NCI-H524 treated with DMSO at 0.1 percent for 48 hours (cell line): ENCODE results near the gene MRGPRG.
A peak's percentile ranks its signal among the peaks of the same experiment; 100 is the strongest.
"Not testable (repeated sequence)": the region's sequence is repeated elsewhere in the genome, so short reads cannot be mapped to it uniquely, and the experiment has no call there.

Experiments used
- DNase-seq: peaks from one replicate; lab custom pipeline; 2025; lab: John Stamatoyannopoulos, UW

MRGPRG gene, protein sequence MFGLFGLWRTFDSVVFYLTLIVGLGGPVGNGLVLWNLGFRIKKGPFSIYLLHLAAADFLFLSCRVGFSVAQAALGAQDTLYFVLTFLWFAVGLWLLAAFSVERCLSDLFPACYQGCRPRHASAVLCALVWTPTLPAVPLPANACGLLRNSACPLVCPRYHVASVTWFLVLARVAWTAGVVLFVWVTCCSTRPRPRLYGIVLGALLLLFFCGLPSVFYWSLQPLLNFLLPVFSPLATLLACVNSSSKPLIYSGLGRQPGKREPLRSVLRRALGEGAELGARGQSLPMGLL

DNA sequence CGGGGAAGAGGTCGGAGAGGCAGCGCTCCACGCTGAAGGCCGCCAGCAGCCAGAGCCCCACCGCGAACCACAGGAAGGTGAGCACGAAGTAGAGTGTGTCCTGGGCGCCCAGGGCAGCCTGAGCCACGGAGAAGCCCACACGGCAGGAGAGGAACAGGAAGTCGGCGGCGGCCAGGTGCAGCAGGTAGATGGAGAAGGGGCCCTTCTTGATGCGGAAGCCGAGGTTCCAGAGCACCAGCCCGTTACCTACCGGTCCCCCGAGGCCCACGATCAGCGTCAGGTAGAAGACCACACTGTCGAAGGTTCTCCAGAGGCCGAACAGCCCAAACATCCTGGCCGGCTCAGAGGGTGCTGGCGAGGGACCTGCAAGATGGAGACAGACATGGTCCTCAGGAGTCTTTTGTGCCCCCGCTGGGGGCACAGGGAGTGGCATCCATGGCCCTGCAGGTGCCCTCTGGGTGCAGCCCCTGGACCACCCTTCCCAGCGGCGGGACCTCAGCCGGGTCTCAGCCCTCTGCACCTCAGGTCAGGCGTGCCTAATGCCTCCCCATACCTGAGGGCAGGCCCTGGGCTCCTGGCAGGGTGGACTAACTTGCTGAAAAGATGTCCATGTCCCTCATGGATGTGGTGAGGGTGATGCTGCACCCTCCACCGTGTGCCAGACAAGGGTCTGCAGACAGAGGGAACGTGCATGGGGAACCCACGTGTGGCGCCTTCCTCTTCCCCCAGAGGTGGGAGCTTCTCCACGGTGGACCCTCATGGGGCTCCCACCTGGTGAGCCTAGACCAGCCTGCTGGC, at the start of gene MRGPRG:
Gene MRGPRG, minus strand, starts transcription at position 331 of the 798 bp plus-strand sequence. Its CDS starts 0 bp downstream, at position 331.
- no peak for DNase-seq

DNA sequence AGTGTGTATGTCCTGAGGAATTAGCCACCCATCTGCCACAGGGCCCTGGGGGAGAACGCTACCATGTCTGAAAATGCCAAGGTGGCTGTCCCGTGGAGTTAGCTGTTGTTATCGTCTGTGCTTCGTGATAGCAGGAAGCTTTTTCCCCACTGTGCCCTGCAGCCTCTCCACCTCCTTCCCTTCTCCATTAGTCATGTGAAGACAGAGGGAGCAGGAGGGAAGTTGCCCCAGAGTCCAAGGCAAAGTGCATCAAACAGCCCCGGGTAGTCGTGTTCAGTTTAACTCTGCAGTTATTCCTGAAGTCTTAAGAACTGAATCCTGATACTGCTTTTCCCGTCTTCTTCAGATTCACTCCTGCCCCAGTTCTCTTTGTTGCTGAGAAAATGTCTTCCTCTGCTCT, 43.9 kb upstream of the MRGPRG start:
- not testable (repeated sequence) for DNase-seq

DNA sequence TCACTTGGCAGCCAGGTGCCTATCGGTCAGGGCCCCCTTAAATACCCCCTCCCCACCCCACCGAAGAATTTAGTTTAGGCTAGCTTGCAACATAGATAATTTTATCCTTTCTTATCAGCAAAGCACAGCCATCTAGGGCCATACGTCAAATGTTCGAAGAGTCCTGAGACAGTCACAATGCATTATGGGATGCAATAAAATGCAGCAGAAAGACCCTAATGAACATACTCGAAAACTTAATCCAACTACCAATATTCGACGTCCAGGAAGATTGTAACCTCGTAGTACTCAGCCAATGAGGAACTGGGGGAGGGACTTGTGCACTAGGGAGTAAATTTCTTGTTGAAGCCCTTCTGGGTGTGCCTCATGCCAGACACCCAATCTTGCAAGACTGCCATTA, 43.2 kb upstream of the MRGPRG start:
- not testable (repeated sequence) for DNase-seq

DNA sequence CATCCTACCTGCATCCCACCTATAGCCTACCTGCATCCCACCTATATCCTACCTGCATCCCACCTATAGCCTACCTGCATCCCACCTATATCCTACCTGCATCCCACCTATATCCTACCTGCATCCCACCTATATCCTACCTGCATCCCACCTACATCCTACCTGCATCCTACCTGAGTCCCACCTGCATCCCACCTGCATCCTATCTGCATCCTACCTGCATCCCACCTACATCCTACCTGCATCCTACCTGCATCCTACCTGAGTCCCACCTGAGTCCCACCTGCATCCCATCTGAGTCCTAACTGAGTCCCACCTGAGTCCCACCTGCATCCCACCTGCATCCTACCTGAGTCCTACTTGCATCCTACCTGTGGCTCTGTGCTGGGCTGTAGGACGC, 38.9 kb upstream of the MRGPRG start:
- not testable (repeated sequence) for DNase-seq

DNA sequence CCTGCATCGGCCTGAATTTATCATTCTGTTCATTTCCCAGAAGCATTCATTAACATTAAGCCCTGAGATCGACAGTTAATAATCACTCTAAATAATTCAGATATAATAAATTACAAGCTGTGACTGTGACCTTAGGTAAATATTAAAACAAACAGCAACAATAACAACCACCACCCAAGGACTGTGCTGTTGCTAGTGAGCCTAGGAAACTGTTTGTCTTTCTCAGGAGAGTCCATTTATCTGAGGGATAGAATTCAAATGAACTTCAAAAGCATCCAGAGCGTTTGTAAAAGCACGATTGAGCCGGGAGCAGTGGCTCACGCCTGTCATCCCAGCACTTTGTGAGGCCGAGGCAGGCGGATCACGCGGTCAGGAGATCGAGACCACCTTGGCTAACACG, 36.6 kb upstream of the MRGPRG start:
- DNase-seq: not testable (repeated sequence)

DNA sequence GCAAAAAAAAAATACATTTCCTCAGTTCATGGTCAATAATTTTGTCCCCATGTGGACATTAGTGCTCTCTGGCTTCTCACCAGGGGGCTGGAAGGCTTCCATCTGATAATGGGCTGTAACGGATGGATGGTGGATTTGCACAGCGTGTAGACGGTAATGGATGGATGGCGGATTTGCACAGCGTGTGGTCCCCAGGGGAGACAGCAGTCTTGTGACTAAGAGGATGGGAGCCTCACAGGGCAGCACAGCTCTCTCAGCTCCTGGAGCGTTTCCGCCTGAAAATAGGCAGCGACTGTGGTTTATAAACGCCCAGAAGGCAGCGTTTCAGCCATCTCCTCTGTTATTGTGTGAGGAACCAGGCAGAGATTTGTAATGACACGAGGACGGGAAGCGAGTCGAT, 36.2 kb upstream of the MRGPRG start:
- DNase-seq: not testable (repeated sequence)

DNA sequence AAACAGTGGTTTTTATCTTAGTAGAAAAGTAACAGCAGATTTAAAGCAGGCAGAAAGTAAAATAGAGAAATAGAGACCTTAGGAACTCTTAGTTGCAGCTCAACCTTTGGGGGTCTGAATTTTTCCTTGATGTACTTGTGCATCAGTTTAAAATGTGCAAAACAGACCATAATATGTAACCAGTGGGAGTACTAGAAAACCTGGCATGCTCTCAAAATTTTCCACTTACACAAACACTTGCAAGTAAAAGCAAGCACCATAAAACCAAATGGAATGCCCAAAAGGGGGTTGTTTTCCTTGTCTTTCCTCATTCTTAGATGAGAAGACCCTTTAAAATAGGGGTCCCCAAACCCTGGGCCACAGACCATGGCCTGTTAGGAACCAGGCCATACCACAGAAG, 26.5 kb upstream of the MRGPRG start:
- no peak for DNase-seq

DNA sequence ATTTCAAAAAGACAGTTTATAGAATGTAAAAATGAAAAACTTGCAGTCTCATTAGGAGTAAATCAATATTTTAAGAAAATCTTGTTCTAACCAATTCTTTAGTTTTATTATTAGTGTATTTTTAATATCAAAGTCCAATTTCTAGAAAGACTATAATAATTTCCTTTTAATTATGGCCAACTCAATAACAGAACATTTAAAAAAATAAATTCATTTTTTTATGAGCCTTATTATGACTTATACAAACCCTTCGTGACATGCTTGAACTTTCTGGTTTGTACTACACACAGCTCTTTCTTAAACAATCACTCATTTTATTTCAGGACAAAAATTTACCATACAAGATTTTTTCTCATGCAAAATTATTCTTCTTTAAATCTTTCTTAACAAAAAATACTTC, 25.3 kb upstream of the MRGPRG start:
- no peak for DNase-seq

DNA sequence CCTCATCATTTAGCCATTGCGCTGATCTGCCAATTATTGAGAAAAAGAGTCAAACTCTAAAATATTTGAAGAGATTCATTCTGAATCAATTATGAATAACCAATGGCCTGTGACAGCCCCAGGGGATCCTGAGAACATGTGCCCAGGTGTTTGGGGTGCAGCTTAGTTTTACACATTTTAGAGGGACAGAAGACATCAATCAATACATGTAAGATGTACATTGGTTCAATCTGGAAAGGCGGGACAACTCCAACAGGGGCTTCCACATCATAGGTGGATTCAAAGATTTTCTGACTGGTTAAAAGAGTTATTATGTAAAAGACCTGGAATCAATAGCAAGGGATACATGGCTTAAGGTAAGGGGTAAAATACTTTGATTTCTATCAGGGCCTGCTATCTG, 18.5 kb upstream of the MRGPRG start:
- DNase-seq: no peak

DNA sequence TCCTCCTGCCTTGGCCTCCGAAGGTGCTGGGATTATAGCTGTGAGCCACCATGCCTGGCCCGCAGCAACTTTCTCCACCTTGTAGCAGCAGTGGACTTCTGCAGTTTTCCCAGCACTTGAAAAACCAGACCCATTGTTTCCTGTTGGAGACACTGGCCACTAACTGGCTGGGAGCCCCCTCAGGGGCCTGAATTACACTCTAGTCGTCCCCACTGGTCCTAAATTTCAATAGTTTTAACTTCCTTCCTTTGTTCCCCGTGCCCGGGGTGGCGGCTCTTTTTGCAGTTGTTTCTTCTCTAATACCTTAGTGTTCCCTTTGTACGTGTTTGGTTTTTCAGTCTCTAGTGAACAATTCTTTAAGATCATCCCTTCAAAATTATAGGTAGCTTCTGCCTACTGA, 16.2 kb upstream of the MRGPRG start:
- no peak for DNase-seq

DNA sequence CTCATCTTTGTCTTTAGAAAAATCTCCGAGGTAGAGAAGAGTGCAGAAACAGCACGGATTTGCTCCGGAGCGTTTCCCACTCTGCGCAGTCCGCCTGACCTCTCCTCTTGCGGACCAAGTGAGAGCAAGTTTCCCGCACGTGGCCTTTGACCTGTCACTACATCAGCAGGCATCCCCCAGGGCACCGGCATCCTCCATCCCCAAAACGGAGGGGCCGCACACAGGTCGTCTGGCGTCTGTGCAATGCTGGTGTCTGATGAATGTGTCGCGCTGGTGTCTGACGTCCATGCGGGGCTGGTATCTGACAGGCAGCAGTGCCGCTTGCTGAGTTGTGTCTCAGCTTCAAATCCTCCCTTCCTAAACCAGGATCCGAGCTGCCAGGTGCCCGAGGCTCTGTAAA, 14.3 kb upstream of the MRGPRG start:
- DNase-seq: no peak

DNA sequence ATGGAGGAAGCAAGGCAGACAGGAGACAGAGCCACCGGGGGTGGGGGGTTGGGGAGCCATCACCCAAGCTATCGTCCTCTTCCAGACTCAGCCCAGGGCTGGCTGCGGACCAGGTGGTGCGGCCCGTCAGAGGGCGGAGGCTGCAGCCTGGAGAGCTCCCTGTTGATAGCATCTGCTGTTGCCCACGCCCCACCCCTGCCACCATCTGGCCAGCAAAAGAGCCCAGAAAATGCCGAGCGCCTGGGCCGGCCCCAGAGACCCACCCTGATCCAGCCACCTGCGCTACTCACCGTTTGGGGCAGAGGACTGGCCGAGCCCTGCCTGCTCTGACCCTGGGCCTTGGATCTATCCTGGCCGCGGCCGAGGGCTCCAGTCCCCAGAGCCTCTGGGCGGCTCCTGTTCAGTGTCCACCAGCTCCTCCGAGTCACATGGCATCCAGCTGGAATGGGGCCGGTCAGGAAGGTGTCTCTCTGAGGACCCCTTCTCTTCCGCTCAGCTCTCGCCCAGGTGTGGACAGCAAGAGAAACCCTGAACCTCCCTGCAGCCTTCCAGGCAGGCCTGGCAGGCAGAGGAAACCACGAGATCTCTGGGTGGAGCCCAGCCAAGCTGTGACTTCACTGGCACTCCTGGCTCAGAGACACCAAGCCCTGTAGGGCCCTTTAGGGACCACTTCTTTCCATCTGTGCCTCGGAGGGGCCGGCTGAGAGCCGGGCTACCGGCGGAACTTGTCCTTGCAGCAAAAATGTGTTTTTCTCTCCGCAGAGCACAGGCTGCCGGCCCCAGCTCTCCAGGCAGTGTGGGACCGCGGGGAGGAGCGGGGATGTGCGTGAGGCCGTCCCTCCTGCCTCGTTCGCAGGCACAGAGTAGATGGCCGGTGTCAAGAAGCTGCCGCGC, 13.5 kb upstream of the MRGPRG start, which contains the start of gene MRGPRE:
Gene MRGPRE, minus strand, starts transcription at position 567 of the 894 bp plus-strand sequence. CDS start 3,618 bp downstream, outside the sequence.
- peak; percentile 59 for DNase-seq

DNA sequence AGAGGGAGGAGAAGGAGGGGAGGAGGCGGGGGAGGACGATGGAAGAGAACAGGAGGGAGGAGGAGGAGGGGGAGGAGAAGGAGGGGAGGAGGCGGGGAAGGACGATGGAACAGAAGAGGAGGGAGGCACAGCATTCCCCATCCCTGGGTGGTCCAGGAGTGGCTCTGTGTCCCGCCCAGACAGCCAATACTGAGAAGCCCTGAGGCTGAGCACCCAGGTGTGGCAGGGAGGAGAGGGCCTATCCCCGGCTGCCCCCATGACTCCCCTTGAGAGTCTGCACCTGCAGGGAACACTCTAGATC, 12.9 kb upstream of the MRGPRG start:
- no peak for DNase-seq

DNA sequence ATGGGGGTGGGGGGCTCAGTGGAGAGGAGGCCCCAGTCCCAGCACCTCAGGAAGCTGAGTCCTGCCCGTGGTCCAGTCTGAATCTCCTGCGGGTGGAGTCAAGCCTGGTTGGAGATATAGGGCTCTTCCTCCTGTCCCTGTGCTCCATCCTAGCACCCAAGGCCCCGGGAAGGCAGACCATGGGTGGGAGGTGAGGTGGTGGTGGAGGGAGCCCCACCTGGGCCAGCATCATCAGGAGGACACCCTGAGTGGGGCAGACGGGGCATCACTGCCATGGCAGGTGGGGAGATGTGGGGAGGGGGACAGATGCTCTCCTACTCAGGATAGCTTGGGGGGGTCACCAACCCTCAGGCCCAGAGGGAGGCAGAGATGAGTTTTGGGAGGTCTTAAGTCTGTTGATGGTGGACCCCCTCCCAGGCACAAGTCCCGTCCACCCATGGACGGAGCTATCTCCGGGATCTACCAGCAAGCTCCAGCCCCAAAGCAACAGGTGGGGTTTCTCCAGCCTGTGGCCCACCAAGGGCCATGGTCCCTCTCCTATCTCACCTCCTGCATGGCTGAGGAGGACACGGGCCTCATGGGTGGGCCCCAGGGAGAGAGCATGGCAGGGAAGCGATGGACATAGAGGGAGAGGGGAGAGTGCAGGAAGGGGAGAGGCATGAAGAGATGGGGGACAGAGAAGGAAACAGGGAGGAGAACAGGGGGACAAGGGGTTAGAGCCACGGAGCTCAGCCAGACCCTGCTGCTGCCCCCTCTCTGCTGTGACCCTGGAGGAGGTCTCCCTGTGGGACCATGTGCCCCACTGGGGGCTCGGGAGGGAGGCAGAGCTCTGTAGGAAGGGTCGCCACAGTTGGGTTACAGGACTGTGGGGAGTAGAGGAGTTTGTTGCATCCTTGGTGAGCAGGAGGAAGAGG, 12.3 kb upstream of the MRGPRG start:
- DNase-seq: no peak

DNA sequence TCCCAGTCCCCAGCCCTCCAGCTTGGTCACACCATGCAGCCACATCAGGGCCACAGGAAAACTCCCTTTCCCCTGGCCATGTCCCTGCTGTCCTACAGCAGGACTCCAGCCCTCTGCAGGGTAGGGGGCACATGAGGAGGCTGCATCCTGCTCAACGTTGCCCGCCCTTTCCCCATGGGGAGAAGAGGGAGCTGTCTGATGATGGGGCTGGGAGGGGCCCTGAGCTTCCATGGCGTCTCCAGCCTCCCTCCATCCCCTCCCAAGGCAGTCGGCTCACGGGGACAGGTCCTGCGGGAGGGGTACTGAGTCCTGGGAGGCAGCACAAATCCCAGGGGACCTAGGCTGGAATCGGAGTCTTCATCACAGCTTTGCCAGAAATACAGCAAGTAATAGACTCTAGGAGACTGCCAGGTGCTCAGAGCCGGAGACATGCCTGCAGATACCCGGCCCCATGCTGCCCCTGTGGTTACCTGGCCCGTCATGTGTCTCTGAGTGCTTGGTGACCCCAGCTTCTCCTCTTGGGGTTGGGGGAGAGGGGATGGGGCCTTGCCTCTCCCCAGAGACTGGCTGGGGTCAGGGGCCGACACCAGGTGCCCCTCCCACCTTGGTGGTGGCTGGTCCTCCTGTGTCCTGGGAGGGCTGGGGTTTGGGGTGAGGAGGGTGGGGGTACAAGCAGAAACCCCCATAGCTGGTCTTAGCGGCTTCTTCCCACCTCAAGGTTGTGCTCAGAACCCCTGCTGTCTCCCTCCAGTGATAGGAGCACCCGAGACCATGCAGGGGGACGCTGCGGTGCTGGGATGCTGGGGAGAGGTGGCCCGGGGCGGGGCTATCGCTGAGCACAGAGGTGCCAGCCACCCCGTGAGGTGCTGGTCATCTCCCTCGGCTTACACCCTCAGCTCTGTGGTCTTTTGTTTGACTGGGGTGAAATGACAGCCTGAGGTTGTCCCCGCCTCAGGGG, 11.3 kb upstream of the MRGPRG start:
- no peak for DNase-seq

DNA sequence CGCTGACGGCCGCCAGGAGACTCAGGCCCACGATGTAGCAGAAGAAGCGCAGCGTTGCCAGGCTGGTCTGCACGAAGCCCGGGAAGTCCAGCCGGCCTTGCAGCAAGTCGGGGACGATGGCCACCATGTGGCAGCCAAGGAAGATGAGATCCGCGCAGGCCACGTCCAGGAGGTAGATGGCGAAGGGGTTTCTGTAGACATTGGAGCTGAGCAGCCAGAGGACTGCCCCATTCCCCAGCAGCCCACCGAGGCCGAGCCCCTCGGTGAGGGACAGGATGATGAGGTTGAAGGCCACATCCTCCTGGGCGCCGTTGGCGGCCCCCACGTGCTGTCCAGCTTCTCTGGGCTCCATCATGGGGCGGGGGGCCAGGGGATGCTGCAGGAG, 9.8 kb upstream of the MRGPRG start:
- no peak for DNase-seq

DNA sequence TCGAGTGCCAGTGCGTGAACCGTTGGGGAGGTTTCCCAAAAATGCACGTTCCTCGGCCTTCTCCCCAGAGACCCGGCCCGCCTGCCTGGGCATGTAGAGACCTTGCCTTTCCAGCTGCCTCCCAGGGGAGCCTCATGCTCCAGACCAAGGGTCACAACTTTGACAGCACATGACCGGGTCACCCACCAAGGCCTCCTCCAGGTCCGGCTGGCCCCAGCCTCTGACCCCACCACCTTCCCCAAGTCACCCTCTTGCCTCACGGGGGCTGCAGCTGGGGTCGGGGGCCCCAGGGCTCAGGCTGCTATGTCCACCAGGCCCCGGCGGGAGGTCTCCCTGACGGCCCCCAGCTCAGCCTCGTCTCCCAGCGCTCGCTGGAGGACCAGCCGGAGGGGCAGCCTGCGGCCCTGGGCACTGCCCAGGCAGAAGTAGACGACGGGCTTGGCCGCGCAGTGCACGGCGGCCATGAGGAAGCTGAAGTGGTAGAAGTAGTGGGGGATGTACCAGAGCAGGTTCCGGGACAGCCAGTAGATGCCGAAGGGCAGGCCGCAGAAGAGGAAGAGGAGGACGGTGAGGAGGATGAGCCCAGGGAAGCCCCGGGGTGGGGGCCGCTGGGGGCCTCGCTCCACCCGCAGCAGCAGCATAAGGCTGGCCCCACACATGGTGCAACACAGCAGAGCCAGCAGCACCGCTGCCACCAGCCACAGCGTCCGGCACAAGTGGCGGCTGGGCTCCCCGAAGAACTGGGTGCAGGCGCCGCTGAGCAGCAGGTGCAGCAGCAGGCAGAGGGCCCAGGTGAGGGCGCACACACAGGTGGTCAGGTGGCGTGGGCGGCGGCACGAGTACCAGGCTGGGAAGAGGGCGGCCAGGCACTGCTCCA, 9.2 kb upstream of the MRGPRG start:
- DNase-seq: no peak

DNA sequence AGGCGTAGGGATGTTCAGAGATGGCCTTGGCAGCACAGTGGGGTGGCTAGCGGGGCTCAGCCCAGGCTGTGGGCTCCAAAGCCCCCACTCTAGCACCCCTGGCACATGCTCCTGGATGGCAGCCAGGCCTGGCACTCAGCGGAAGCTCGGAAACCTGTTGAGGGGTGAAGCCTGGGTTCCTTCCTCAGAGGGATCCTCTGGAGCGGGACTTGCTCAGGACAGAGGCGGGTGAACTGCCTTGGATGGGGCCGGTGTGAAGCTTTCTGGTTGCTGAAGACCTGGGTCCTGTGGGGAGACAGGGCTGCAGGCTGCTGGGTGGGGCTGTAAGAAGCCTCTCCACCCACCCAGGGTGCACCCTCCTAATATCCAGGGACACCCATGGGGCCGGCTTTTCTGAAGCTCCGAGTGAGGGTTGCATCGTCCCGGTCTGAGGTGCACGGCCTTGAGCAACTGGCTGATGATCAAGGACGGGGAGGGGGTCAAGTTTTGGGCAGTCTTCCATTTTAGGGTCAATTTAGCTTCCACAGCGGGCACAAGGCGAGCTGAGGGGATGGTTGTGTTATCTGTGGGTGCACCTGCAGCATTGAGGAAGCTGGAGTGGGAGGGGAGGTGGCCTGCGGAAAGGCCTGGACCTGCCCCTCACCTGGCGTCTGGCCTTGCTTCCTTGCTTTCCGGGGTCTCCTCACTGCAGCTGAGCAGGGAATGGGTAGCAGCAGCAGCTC, 8.4 kb upstream of the MRGPRG start:
- no peak for DNase-seq
